Measurements from ENCODE around the gene TMEM119. TPM values are rescaled to one million over a fixed set of nuclear protein-coding genes. Genes with fewer than 3 reads are reported as not detected.
A peak's percentile ranks its signal among the peaks of the same experiment; 100 is the strongest.

The TMEM119 gene
- total and polyA plus RNA-seq, 2 of the 13 experiments (the other 11 are each of a cell fraction or from before 2014, with no cell fraction given): not detected

DNA sequence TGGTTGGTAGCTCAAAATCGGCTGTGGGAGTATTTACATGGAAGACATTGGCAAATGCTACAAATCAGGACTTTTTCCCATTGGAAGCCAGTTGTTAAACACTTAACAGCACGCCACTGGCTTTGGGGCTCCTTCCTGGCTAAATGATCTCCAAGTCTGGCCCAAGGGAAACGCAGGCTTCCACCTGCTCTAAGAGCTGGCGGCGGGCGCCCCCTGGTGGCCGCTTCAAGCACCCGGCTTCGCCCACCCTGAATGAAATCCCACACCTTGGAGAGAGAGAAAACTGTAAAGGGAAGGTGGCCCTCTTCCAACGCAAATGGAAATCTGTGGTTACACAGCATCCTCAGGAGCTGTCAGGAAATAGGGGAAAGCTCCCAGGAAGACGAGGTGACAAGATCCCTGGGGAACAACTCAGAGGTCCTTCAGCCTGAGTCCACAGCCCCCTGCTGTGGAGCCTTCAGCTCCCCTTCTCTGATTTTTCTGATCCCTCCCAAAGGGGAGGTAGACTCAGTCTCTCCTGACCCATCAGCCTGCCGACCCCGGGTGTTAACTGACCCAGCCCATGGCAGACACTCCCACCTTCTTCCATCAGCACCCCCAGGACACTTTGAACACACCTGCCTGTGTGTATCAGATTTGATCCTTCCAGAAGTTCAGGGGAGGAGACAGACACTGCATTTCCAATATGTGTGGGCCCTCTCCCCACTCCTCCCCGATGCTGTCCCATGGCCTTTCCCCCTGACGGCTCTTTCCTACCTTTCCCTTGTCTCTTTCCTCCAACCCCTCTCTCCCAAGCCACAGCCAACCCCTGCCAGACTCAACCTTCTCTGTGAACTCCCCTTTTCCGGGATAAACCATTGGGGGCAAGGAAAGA is 20.4 kb upstream of the TMEM119 start:
- Histone ChIP-seq H3K27ac (ENCODE audit: extremely low read length, insufficient read depth, low read length) (no peak overlapping the region), H3K27me3 (ENCODE audit: control insufficient read depth in 1 of 2, insufficient read depth in 2 of 2, low read length in 2 of 2) (peaks cover 0 to 4% of the 10 kb centered on the region in 2 experiments; a peak in 1 of 5 replicates), H3K9ac (ENCODE audit: insufficient read depth, low read depth, low read length) (no peak overlapping the region), H3K36me3 (replicated peaks in 1 of 2; ENCODE audit: control insufficient read depth in 1 of 2, insufficient read depth in 2 of 2, low read length in 2 of 2) (no peaks in the 10 kb centered on the region), H3K4me2 (ENCODE audit: low read depth, low read length) (no peak overlapping the region; the same call in 1 of the 2 replicates), H3K9me3 (ENCODE audit: low read length) (no peaks in the 10 kb centered on the region), H3K4me3 (replicated peaks in 1 of 3; ENCODE audit: insufficient read depth in 1 of 3, low read depth in 2 of 3, low read length in 3 of 3) (no peak overlapping the region), H3K79me2 (ENCODE audit: insufficient read depth, low read length) (no peaks in the 10 kb centered on the region), H4K20me1 (ENCODE audit: insufficient read depth, low read length) (no peaks in the 10 kb centered on the region), H3K4me1 (ENCODE audit: insufficient read depth, low read length) (peaks cover 20% of the 10 kb centered on the region), H2AFZ (ENCODE audit: low read length) (peak overlapping the region; percentile 9)
- WGBS (ENCODE audit: low lambda C conversion rate): under 1% methylated on average over 9 of the region's 16 CpGs
- no TSS peak for BruUV-seq (replicated peaks)
- peak; percentile 55 for DNase-seq (ENCODE audit: low spot score)
- FAIRE-seq: no peak
- ChIA-PET POLR2A (interaction anchor here (1.7 to 2.1 kb wide), 2 partner anchors 56 to 58 kb away, joined by 4 to 13 read pairs; partner anchors contain the start of genes ISCU and SART3), CTCF (ENCODE audit: low intra/inter-chr PET ratio, low total read pairs) (interaction anchor here (1.1 to 3.0 kb wide), 3 partner anchors 54 to 185 kb away, joined by 3 to 45 read pairs (median 3); partner anchors contain the start of gene ISCU)
- peak; percentile 88 for ATAC-seq
- in situ Hi-C loops (cut with HindIII; ENCODE audit: extremely low pct_ligation_motif_present, low pct_unique_long_range_greater_than_20kb): loop anchor here (5.0 kb wide), 1 partner anchor 51 kb away; no protein-coding TSS in a partner anchor
- intact Hi-C loops (cut with micrococcal nuclease; ENCODE audit: unreplicated experiment): loop anchor here (1.0 kb wide), 2 partner anchors 55 to 628 kb away; no protein-coding TSS in a partner anchor
- no peak for TF ChIP-seq ZNF672 (CRISPR knock-in tag; IDR thresholded peaks at IDR 0.05)
- no peak for TF ChIP-seq NR2F6 (IDR thresholded peaks at IDR 0.05)
- no peak for TF ChIP-seq NR2F6 (CRISPR knock-in tag; IDR thresholded peaks at IDR 0.05)
- TF ChIP-seq SNRNP70 (IDR thresholded peaks at IDR 0.05; ENCODE audit: low read depth, low read length): no peak
- no peak for TF ChIP-seq ZNF30 (CRISPR knock-in tag; IDR thresholded peaks at IDR 0.05)
- no peak for TF ChIP-seq REXO4 (CRISPR knock-in tag; IDR thresholded peaks at IDR 0.05; ENCODE audit: borderline replicate concordance)
- TF ChIP-seq KLF9 (CRISPR knock-in tag; IDR thresholded peaks at IDR 0.05; ENCODE audit: low read depth): no peak
- TF ChIP-seq ZNF660 (CRISPR knock-in tag; IDR thresholded peaks at IDR 0.05; ENCODE audit: borderline replicate concordance, low read depth): no peak
- TF ChIP-seq ETV5 (CRISPR knock-in tag; IDR thresholded peaks at IDR 0.05; ENCODE audit: borderline replicate concordance): no peak
- TF ChIP-seq NFE2 (CRISPR knock-in tag; IDR thresholded peaks at IDR 0.05): no peak
- TF ChIP-seq, protein P1, sequence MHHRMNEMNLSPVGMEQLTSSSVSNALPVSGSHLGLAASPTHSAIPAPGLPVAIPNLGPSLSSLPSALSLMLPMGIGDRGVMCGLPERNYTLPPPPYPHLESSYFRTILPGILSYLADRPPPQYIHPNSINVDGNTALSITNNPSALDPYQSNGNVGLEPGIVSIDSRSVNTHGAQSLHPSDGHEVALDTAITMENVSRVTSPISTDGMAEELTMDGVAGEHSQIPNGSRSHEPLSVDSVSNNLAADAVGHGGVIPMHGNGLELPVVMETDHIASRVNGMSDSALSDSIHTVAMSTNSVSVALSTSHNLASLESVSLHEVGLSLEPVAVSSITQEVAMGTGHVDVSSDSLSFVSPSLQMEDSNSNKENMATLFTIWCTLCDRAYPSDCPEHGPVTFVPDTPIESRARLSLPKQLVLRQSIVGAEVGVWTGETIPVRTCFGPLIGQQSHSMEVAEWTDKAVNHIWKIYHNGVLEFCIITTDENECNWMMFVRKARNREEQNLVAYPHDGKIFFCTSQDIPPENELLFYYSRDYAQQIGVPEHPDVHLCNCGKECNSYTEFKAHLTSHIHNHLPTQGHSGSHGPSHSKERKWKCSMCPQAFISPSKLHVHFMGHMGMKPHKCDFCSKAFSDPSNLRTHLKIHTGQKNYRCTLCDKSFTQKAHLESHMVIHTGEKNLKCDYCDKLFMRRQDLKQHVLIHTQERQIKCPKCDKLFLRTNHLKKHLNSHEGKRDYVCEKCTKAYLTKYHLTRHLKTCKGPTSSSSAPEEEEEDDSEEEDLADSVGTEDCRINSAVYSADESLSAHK (CRISPR knock-in tag; IDR thresholded peaks at IDR 0.05; ENCODE audit: borderline replicate concordance): no peak
- TF ChIP-seq, protein P2, sequence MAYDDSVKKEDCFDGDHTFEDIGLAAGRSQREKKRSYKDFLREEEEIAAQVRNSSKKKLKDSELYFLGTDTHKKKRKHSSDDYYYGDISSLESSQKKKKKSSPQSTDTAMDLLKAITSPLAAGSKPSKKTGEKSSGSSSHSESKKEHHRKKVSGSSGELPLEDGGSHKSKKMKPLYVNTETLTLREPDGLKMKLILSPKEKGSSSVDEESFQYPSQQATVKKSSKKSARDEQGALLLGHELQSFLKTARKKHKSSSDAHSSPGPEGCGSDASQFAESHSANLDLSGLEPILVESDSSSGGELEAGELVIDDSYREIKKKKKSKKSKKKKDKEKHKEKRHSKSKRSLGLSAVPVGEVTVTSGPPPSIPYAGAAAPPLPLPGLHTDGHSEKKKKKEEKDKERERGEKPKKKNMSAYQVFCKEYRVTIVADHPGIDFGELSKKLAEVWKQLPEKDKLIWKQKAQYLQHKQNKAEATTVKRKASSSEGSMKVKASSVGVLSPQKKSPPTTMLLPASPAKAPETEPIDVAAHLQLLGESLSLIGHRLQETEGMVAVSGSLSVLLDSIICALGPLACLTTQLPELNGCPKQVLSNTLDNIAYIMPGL (CRISPR knock-in tag; IDR thresholded peaks at IDR 0.05; ENCODE audit: borderline replicate concordance in 1 of 2, low read depth in 1 of 2): peak; percentile 49 to 51; a peak in 1 of 4 replicates
- no peak for TF ChIP-seq MAF1 (CRISPR knock-in tag; IDR thresholded peaks at IDR 0.05; ENCODE audit: borderline replicate concordance)
- 0 out of 2 replicates have a peak, but pooled peaks have one; percentile 18 for TF ChIP-seq SALL2 (CRISPR knock-in tag; IDR thresholded peaks at IDR 0.05)
- no peak for TF ChIP-seq ZNF329 (CRISPR knock-in tag; IDR thresholded peaks at IDR 0.05; ENCODE audit: low read depth)
- no peak for TF ChIP-seq ZNF891 (CRISPR knock-in tag; IDR thresholded peaks at IDR 0.05)
- TF ChIP-seq, protein P3, sequence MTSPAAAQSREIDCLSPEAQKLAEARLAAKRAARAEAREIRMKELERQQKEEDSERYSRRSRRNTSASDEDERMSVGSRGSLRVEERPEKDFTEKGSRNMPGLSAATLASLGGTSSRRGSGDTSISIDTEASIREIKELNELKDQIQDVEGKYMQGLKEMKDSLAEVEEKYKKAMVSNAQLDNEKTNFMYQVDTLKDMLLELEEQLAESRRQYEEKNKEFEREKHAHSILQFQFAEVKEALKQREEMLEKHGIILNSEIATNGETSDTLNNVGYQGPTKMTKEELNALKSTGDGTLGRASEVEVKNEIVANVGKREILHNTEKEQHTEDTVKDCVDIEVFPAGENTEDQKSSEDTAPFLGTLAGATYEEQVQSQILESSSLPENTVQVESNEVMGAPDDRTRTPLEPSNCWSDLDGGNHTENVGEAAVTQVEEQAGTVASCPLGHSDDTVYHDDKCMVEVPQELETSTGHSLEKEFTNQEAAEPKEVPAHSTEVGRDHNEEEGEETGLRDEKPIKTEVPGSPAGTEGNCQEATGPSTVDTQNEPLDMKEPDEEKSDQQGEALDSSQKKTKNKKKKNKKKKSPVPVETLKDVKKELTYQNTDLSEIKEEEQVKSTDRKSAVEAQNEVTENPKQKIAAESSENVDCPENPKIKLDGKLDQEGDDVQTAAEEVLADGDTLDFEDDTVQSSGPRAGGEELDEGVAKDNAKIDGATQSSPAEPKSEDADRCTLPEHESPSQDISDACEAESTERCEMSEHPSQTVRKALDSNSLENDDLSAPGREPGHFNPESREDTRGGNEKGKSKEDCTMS (CRISPR knock-in tag; conservative IDR thresholded peaks at IDR 0.05): no peak
